Brain microvascular endothelial cell (primary cell): ENCODE data around the gene SH3RF3.
"Not testable (repeated sequence)": the region's sequence is repeated elsewhere in the genome, so short reads cannot be mapped to it uniquely, and the experiment has no call there.

Source experiments
- DNase-seq: peaks from one replicate; pipeline ENCODE4 v3.0.0-alpha.2; 2020
- H3K27ac ChIP-seq: fragments of 250-450 bp; sonication (Bioruptor Pico); 2 replicates; pipeline ENCODE4 v1.5.1; 2020; ENCODE audit warnings: mild to moderate bottlenecking, moderate library complexity
- H3K27me3 ChIP-seq: fragments of 250-450 bp; sonication (Bioruptor Pico); replicated peaks from 2 replicates; pipeline ENCODE4 v1.5.1; 2020; ENCODE audit warnings: mild to moderate bottlenecking
- H3K36me3 ChIP-seq: fragments of 250-450 bp; sonication (Bioruptor Pico); replicated peaks from 2 replicates; pipeline ENCODE4 v1.5.1; 2020; ENCODE audit warnings: mild to moderate bottlenecking
- H3K4me3 ChIP-seq: 2 replicates; pipeline ENCODE4 v1.5.1; 2011; ENCODE audit warnings: low read depth, mild to moderate bottlenecking, control low read depth, low read length, moderate library complexity
- in situ Hi-C: cut with HindIII; loops from 2 replicates; pipeline ENCODE4 v1.10.0; 2017; ENCODE audit warnings: low sequenced_read_pairs, low pct_ligation_motif_present
- TF ChIP-seq, protein P1 (sequence below): IDR thresholded peaks from 2 replicates; pipeline ENCODE4 v1.5.1; 2011; ENCODE audit warnings: low read depth, mild to moderate bottlenecking, moderate library complexity, low read length, control low read depth, inconsistent platforms; ENCODE audit errors: missing control alignments

SH3RF3 gene

DNA sequence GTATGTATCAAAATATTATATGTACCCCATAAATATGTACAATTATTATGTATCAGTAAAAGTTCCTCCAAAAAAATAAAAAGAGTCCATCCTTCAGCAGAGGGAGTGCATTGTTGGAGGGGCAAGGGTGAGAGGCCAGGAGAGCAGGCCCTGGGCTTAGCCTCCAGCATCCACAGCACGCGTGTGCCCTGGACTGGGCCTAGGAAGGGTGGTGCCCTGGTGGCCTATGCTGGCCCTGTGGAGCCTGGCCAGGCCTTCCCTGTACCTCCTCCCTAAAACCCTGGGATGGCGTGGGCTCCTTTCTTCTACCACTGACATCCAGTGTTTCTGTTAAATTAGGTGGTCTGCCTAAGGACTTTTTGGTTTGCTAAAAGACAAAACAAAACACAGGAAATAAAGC, 93.4 kb downstream of the SH3RF3 start:
- no peak overlapping the region for H3K27ac ChIP-seq
- no peak for DNase-seq
- no peaks in the 10 kb centered on the region for H3K36me3 ChIP-seq
- TF ChIP-seq, protein P1, sequence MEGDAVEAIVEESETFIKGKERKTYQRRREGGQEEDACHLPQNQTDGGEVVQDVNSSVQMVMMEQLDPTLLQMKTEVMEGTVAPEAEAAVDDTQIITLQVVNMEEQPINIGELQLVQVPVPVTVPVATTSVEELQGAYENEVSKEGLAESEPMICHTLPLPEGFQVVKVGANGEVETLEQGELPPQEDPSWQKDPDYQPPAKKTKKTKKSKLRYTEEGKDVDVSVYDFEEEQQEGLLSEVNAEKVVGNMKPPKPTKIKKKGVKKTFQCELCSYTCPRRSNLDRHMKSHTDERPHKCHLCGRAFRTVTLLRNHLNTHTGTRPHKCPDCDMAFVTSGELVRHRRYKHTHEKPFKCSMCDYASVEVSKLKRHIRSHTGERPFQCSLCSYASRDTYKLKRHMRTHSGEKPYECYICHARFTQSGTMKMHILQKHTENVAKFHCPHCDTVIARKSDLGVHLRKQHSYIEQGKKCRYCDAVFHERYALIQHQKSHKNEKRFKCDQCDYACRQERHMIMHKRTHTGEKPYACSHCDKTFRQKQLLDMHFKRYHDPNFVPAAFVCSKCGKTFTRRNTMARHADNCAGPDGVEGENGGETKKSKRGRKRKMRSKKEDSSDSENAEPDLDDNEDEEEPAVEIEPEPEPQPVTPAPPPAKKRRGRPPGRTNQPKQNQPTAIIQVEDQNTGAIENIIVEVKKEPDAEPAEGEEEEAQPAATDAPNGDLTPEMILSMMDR: no peak
- in situ Hi-C loops: no loop called here
- peaks cover 11% of the 10 kb centered on the region for H3K27me3 ChIP-seq
- H3K4me3 ChIP-seq: no peak overlapping the region

GRCh38 chr2:109222825-109223471, 93.9 kb downstream of the SH3RF3 start:
- no peak for DNase-seq
- in situ Hi-C loops: no loop called here

DNA sequence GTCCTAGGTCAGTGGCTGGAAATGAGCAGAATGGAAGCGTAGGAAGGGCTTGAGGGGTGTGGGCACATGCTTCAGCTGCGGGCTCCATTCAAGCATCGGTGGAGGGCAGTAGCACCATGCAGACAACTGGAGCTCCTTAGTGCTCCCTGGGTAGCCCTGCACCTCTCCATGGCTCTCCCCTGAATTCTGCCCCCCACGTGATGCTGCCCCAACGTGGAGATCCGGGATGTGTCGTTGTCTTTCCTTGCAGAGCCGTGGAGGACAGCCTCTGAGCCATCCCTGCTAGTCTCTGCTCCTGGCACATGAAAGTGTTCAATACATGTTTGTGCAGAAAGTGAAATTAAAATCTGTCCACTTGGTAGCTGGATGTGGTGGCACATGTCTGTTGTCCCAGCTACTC, 94.5 kb downstream of the SH3RF3 start:
- Histone ChIP-seq H3K27ac (no peak overlapping the region), H3K4me3 (no peak overlapping the region)
- TF ChIP-seq, protein P1: no peak

More at GRCh38 chr2:109222825-109223471, 93.9 kb downstream of the SH3RF3 start:
- Histone ChIP-seq H3K36me3 (no peaks in the 10 kb centered on the region), H3K27ac (no peak overlapping the region), H3K27me3 (peaks cover 8% of the 10 kb centered on the region), H3K4me3 (no peak overlapping the region)
- TF ChIP-seq, protein P1: peak; percentile 30

GRCh38 chr2:109224341-109224740, 95.3 kb downstream of the SH3RF3 start:
- H3K4me3 ChIP-seq, H3K27ac ChIP-seq, H3K27me3 ChIP-seq, H3K36me3 ChIP-seq, DNase-seq, in situ Hi-C loops: not testable (repeated sequence)

More for the DNA sequence above, 94.5 kb downstream of the SH3RF3 start:
- no peak for DNase-seq
- peaks cover 8% of the 10 kb centered on the region for H3K27me3 ChIP-seq
- H3K36me3 ChIP-seq: no peaks in the 10 kb centered on the region
- in situ Hi-C loops: no loop called here

- Histone ChIP-seq H3K27me3 (peaks cover 9% of the 10 kb centered on the region), H3K27ac (no peak overlapping the region), H3K4me3 (no peak overlapping the region), H3K36me3 (no peaks in the 10 kb centered on the region)
- no peak for DNase-seq
- in situ Hi-C loops: no loop called here
- TF ChIP-seq, protein P1: no peak
These were observed 96.3 kb downstream of the SH3RF3 start for GRCh38 chr2:109225170-109225782.

- peaks cover 3% of the 10 kb centered on the region for H3K27me3 ChIP-seq
- no peaks in the 10 kb centered on the region for H3K36me3 ChIP-seq
- H3K27ac ChIP-seq: no peak overlapping the region
- TF ChIP-seq, protein P1: no peak
- no peak overlapping the region for H3K4me3 ChIP-seq
- DNase-seq: no peak
- in situ Hi-C loops: no loop called here
These were observed 97.1 kb downstream of the SH3RF3 start for GRCh38 chr2:109226128-109226527.
